ENCODE measurements around the gene TUBA4A. TPM values are rescaled to one million over a fixed set of nuclear protein-coding genes. Genes with fewer than 3 reads are reported as not detected.

Gene TUBA4A
- total and polyA plus RNA-seq, 2 of the 8 experiments (the other 6 are each of a cell fraction or from before 2014, with no cell fraction given): 67.3 to 172 TPM

DNA sequence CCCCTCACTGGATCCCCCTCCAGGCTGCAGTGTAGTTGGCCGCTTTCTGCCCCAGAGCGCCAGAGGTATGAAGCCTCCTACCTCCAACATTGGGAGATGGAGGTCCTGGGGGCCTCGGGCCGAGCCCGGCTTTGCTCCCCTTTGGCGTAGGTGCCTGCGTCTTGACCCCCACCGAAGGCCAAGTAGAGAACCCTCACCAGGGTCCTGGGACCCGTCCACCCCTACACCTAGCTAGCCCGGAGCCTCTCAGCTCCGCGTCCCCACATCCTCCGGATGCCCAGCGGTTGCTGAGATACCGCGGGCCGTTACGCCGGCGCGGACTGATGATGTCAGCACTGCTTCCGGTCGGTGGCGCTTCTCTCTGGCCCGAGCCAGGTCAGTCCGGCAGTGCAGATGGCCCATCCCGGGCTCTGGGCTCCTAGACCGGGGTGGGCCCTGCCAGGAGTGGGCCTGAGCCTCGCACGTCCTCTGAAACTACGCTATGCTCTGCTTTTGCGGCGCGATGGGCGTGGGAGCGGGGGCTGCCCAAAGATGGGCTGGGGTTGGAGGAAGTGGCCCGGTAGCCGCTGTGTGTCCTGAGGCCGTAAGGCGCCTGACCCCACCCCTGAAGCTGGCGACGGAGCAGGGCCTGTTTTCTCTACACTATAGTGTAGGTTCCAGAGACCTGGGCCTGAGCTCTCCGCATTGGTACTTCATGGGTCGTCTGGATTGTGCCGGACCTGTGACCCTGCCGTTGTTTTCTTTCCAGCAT, 8.4 kb downstream of the TUBA4A start, which contains the start of the genes GLB1L and STK16:
GLB1L (minus strand) TSS at position 297 of the 751 bp plus-strand sequence. CDS start 1,871 bp downstream, outside the sequence.
STK16 (plus strand) TSS at position 332 of the 751 bp plus-strand sequence. CDS start 521 bp downstream, outside the sequence.
- no peak within 1 kb of the TSS for H2BK120ac ChIP-seq (replicated peaks; ENCODE audit: low read depth, low read length)
- POLR2A ChIA-PET (ENCODE audit: partially characterized antibody): interaction anchor here (1.0 to 14.9 kb wide), 25 partner anchors 9 to 143 kb away, joined by 3 to 190 read pairs (median 4); partner anchors contain the start of genes ABCB6, ANKZF1, ATG9A and CNPPD1
- H3K9me3 ChIP-seq (ENCODE audit: insufficient read depth in 2 of 2, low read depth in 1 of 2, low read length in 1 of 2): no peaks in the 10 kb centered on the region
- peaks cover 0 to 5% of the 10 kb centered on the region in 2 experiments; a peak in 1 of 4 replicates for H3K79me2 ChIP-seq (ENCODE audit: control insufficient read depth in 1 of 2, insufficient read depth in 2 of 2, low read length in 2 of 2)
- peak within 1 kb of the TSS; percentile 91 to 99 (median 94) for H3K9ac ChIP-seq (replicated peaks in 1 of 4; ENCODE audit: extremely low read depth in 1 of 4, low read depth in 3 of 4, low read length in 3 of 4)
- CTCF ChIA-PET (ENCODE audit: partially characterized antibody): interaction anchor here (0.6 to 3.0 kb wide), 19 partner anchors 9 to 296 kb away, joined by 3 to 24 read pairs (median 4); partner anchors contain the start of genes ANKZF1, ATG9A, DNAJB2 and NHEJ1
- H3K23ac ChIP-seq (ENCODE audit: insufficient read length): no peak within 1 kb of the TSS
- FAIRE-seq: no peak
- peak within 1 kb of the TSS; percentile 91 to 98 for H3K4me2 ChIP-seq (ENCODE audit: insufficient read depth in 1 of 2, low read depth in 2 of 2, low read length in 2 of 2)
- peak within 1 kb of the TSS; percentile 74 to 81 (median 80) for H3K4me3 ChIP-seq (ENCODE audit: extremely low read depth in 1 of 4, insufficient read depth in 2 of 4, low read depth in 3 of 4, low read length in 4 of 4)
- H2BK20ac ChIP-seq (ENCODE audit: low read length): no peak within 1 kb of the TSS
- no peak within 1 kb of the TSS for H2BK15ac ChIP-seq (ENCODE audit: low read length)
- H3K27ac ChIP-seq (ENCODE audit: low read depth, low read length): peak within 1 kb of the TSS; percentile 91
- H2AFZ ChIP-seq (ENCODE audit: low read length): peak within 1 kb of the TSS; percentile 47; the same call in 1 of the 2 replicates
- H3K27me3 ChIP-seq (replicated peaks in 1 of 4; ENCODE audit: control insufficient read depth in 3 of 4, extremely low read depth in 1 of 4, insufficient read depth in 3 of 4, low read length in 3 of 4): no peaks in the 10 kb centered on the region
- no peak within 1 kb of the TSS for H3K14ac ChIP-seq (ENCODE audit: insufficient read length)
- H4K8ac ChIP-seq (ENCODE audit: extremely low read depth, insufficient read depth, low read length): peak within 1 kb of the TSS; percentile 100
- H3K4ac ChIP-seq (replicated peaks; ENCODE audit: insufficient read length, low read depth, low read length): peak within 1 kb of the TSS; percentile 85
- DNase-seq (ENCODE audit: low read depth in 1 of 2, low spot score in 2 of 2): peak in 1 of 2 experiments; percentile 98
- 6% methylated on average over 38 of the region's 46 CpGs; no CpG with 5 or more reads in 1 of the 2 experiments for WGBS, 2 experiments (ENCODE audit: extremely low coverage in 1 of 2, insufficient coverage in 1 of 2, insufficient read length in 1 of 2, insufficient replicate concordance in 2 of 2, low coverage in 1 of 2, low lambda C conversion rate in 2 of 2, missing lambda C conversion rate in 1 of 2)
- H3K18ac ChIP-seq (ENCODE audit: extremely low read depth, low read length): peak within 1 kb of the TSS; percentile 93
- peak within 1 kb of the TSS; percentile 83 for H4K91ac ChIP-seq (replicated peaks; ENCODE audit: insufficient read length, low read length)
- peak within 1 kb of the TSS; percentile 90; the same call in 1 of the 2 replicates for H2BK12ac ChIP-seq (ENCODE audit: low read depth, low read length)
- peak within 1 kb of the TSS; percentile 70; the same call in 1 of the 2 replicates for H2AK5ac ChIP-seq (ENCODE audit: low read depth, low read length)
- peaks cover 8% of the 10 kb centered on the region for H3K23me2 ChIP-seq (ENCODE audit: low read depth, low read length)
- peaks cover 0 to 5% (median 3%) of the 10 kb centered on the region in 4 experiments; a peak in 3 of 7 replicates for H3K4me1 ChIP-seq (replicated peaks in 1 of 4; ENCODE audit: control insufficient read depth in 3 of 4, insufficient read depth in 4 of 4, low read length in 3 of 4)
- H3K56ac ChIP-seq (replicated peaks; ENCODE audit: insufficient read length, low read depth, low read length): peak within 1 kb of the TSS; percentile 79
- peak within 1 kb of the TSS; percentile 97 for H4K5ac ChIP-seq (ENCODE audit: insufficient read length, low read depth, low read length)
- H3K36me3 ChIP-seq (ENCODE audit: control insufficient read depth in 2 of 4, insufficient read depth in 4 of 4, low read length in 3 of 4): peaks cover 0 to 7% (median 3%) of the 10 kb centered on the region in 4 experiments; a peak in 5 of 8 replicates
- H4K20me1 ChIP-seq (replicated peaks in 1 of 2; ENCODE audit: control insufficient read depth in 1 of 2, insufficient read depth in 2 of 2, low read length in 2 of 2): no peaks in the 10 kb centered on the region
- H2BK5ac ChIP-seq (ENCODE audit: low read depth, low read length): peak within 1 kb of the TSS; percentile 96
- 0 out of 2 replicates have a peak, but pooled peaks cover 5% of the 10 kb centered on the region for H3K79me1 ChIP-seq (ENCODE audit: low read depth, low read length)
- peak; percentile 84; the same call in 1 of the 2 replicates for TF ChIP-seq GABPA (IDR thresholded peaks at IDR 0.05; ENCODE audit: borderline replicate concordance, insufficient read depth, low read length)
- TF ChIP-seq BCL11A (IDR thresholded peaks at IDR 0.05; ENCODE audit: low read depth in 2 of 2, low read length in 2 of 2): no peak
- TF ChIP-seq SAP30 (IDR thresholded peaks at IDR 0.05; ENCODE audit: insufficient read depth, insufficient replicate concordance, low read length): peak; percentile 92
- no peak for TF ChIP-seq POU5F1 (IDR thresholded peaks at IDR 0.05; ENCODE audit: low read depth, low read length)
- TF ChIP-seq ATF3 (IDR thresholded peaks at IDR 0.05; ENCODE audit: insufficient read depth, low read depth, low read length): no peak
- TF ChIP-seq, protein P1, sequence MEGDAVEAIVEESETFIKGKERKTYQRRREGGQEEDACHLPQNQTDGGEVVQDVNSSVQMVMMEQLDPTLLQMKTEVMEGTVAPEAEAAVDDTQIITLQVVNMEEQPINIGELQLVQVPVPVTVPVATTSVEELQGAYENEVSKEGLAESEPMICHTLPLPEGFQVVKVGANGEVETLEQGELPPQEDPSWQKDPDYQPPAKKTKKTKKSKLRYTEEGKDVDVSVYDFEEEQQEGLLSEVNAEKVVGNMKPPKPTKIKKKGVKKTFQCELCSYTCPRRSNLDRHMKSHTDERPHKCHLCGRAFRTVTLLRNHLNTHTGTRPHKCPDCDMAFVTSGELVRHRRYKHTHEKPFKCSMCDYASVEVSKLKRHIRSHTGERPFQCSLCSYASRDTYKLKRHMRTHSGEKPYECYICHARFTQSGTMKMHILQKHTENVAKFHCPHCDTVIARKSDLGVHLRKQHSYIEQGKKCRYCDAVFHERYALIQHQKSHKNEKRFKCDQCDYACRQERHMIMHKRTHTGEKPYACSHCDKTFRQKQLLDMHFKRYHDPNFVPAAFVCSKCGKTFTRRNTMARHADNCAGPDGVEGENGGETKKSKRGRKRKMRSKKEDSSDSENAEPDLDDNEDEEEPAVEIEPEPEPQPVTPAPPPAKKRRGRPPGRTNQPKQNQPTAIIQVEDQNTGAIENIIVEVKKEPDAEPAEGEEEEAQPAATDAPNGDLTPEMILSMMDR (IDR thresholded peaks at IDR 0.05; ENCODE audit: control extremely low read depth in 1 of 3, insufficient read depth in 1 of 3, low read depth in 1 of 3, low read length in 3 of 3): no peak
- TF ChIP-seq CBX5 (IDR thresholded peaks at IDR 0.05; ENCODE audit: low read depth, low read length): no peak

Measured in H1 (cell line).